ENCODE data around the gene ETS2.

The ETS2 gene

GRCh38 chr21:38848187-38848609 lies 42.5 kb downstream of the ETS2 start:
- H3K4me3 ChIP-seq (ENCODE audit: control insufficient read depth, low read depth, low read length): no peak overlapping the region
- DNase-seq (ENCODE audit: low read depth): no peak
- TF ChIP-seq CTCF (conservative IDR thresholded peaks at IDR 0.05; ENCODE audit: control insufficient read depth, insufficient read depth, low read depth, low read length): no peak

DNA sequence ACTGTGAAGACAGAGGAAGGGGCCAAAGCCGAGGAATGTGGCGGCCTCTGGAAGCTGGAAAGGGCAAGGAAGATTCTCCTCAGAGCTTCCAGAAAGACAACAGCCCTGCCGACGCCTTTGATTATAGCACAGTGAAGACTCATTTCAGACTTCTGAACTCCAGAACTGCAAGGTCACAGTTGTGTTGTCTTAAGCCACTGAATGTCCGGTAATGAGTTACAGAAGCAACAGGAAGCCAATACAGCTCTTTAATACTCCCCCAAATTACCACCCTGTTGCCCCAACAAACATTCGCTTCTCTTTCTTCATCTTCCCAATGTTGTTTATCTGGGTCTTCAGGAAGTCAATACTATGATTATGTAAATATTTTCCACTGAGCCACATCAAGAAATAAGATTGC lies 44.0 kb downstream of the ETS2 start:
- no peak for DNase-seq (ENCODE audit: low read depth)
- H3K4me3 ChIP-seq (ENCODE audit: control insufficient read depth, low read depth, low read length): no peak overlapping the region
- TF ChIP-seq CTCF (conservative IDR thresholded peaks at IDR 0.05; ENCODE audit: control insufficient read depth, insufficient read depth, low read depth, low read length): no peak

- DNase-seq (ENCODE audit: low read depth): no peak
- no peak for TF ChIP-seq CTCF (conservative IDR thresholded peaks at IDR 0.05; ENCODE audit: control insufficient read depth, insufficient read depth, low read depth, low read length)
- no peak overlapping the region for H3K4me3 ChIP-seq (ENCODE audit: control insufficient read depth, low read depth, low read length)
Observed at GRCh38 chr21:38850277-38850951, 44.7 kb downstream of the ETS2 start.

DNA sequence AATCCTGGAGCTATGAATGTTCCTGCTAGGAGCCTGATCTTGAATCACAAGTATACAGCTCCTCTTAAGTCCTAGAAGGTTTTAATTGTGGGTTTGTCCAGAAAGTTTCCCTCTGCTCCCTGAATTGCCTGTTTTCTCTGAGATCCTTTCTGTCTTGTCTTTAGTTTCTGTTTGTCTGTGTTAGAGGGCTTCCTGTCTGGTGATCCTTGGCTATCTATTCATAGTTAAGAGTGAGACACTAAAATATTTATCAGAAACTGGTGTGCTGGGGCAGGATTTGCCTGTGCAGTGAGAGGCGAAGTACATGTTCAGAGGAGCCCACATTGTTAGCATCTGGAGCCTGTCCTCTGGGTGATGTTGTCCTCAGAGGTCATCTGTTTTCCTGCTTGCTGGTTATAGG lies 45.4 kb downstream of the ETS2 start:
- no peak overlapping the region for H3K4me3 ChIP-seq (ENCODE audit: control insufficient read depth, low read depth, low read length)
- no peak for DNase-seq (ENCODE audit: low read depth)
- no peak for TF ChIP-seq CTCF (conservative IDR thresholded peaks at IDR 0.05; ENCODE audit: control insufficient read depth, insufficient read depth, low read depth, low read length)

- DNase-seq (ENCODE audit: low read depth): no peak
- no peak overlapping the region for H3K4me3 ChIP-seq (ENCODE audit: control insufficient read depth, low read depth, low read length)
- no peak for TF ChIP-seq CTCF (conservative IDR thresholded peaks at IDR 0.05; ENCODE audit: control insufficient read depth, insufficient read depth, low read depth, low read length)
Observed at GRCh38 chr21:38852278-38852677, 46.5 kb downstream of the ETS2 start.

DNA sequence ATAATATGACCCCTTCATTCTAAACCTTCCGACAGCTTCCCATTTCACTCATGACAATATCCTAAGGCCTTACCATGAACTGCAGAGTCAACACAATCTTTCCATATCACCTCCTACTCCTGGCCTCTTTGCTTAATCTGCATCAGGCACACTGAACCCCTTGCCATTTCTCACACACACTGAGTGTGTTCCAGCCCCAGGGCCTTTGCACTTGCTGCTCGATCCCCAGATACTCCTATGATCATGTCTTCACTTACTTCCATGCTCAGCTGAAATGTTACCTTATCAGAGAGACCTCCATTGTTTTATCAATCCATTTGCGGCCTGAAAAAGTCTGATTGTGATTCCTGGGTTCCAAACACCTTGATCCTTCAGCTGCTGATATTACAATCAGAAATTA lies 47.0 kb downstream of the ETS2 start:
- DNase-seq (ENCODE audit: low read depth): no peak
- H3K4me3 ChIP-seq (ENCODE audit: control insufficient read depth, low read depth, low read length): no peak overlapping the region
- no peak for TF ChIP-seq CTCF (conservative IDR thresholded peaks at IDR 0.05; ENCODE audit: control insufficient read depth, insufficient read depth, low read depth, low read length)

Data from fibroblast of mammary gland (primary cell).